Prostate gland (tissue), 2 donors: Measurements from ENCODE around the gene PDIA5. TPM values are rescaled to one million over a fixed set of nuclear protein-coding genes. Genes with fewer than 3 reads are reported as not detected.

Experiments
- DNase-seq: peaks from one replicate; pipeline ENCODE4 v3.0.0-alpha.2; 2019; ENCODE audit warnings: low spot score
- H3K27ac ChIP-seq, 2 donors: fragments of 200-600 bp; sonication (generic); 2 replicates each; pipeline ENCODE4 v1.5.1; 2017 to 2019
- H3K27me3 ChIP-seq: fragments of 200-600 bp; sonication (generic); replicated peaks from 2 replicates; pipeline ENCODE4 v1.5.1; 2019; ENCODE audit not compliant: insufficient read depth
- H3K36me3 ChIP-seq, 2 donors: fragments of 200-600 bp; sonication (generic); 1 replicate in 1 of 2; 2 replicates in 1 of 2; pipeline versions ENCODE4 v1.5.1 to v1.8.1; 2017 to 2019
- H3K4me1 ChIP-seq: fragments of 200-600 bp; sonication (generic); replicated peaks from 2 replicates; pipeline ENCODE4 v1.5.1; 2019
- H3K4me3 ChIP-seq, 2 donors: fragments of 200-600 bp; sonication (generic); 2 replicates each; pipeline ENCODE4 v1.5.1; 2017 to 2019
- H3K9me3 ChIP-seq: fragments of 200-600 bp; sonication (generic); 2 replicates; pipeline ENCODE4 v1.5.1; 2017
- CTCF ChIP-seq, 4 experiments: fragments of 200-600 bp in 2 of 4; fragments of 450-650 bp in 2 of 4; sonication (generic) in 2 of 4; IDR thresholded peaks; 1 replicate in 3 of 4; 2 replicates in 1 of 4; pipeline ENCODE4 v1.5.1; 2016 to 2019; ENCODE audit warnings: antibody characterized with exemption in 4 of 4, mild to moderate bottlenecking in 2 of 4, moderate library complexity in 2 of 4
- POLR2A ChIP-seq: fragments of 450-650 bp; IDR thresholded peaks from one replicate; pipeline ENCODE4 v1.6.1; 2016; ENCODE audit warnings: antibody characterized with exemption, mild to moderate bottlenecking
- POLR2AphosphoS5 ChIP-seq: sonication (generic); formaldehyde crosslinking; IDR thresholded peaks from one replicate; pipeline ENCODE4 v1.6.1; 2017; ENCODE audit warnings: antibody characterized with exemption
- WGBS: methylation state at CpG from one replicate; pipeline ENCODE4 v1.1.5; 2018; 5-methylcytosine and 5-hydroxymethylcytosine counted together
- intact Hi-C: fragments of 100-400 bp; cut with DNase I; formaldehyde crosslinking; loops from one replicate; pipeline ENCODE4 v1.14.2; 2022
- total RNA-seq, 2 donors: library from RNA; depleted of rRNA; stranded (reverse); fragments of >200 nt; gene quantifications; one replicate each; pipeline ENCODE4 v1.1.0, GENCODE V29; 2016

PDIA5 gene
- total RNA-seq, 2 donors from 2014 or later: 67.9 to 75.9 TPM

- Histone ChIP-seq H3K4me3 (no peak overlapping the region), H3K27me3 (no peaks in the 10 kb centered on the region), H3K27ac (no peak overlapping the region), H3K4me1 (no peaks in the 10 kb centered on the region), H3K9me3 (no peaks in the 10 kb centered on the region), H3K36me3 (peaks cover 0 to 3% of the 10 kb centered on the region in 2 donors)
- intact Hi-C loops: no loop called here
- DNase-seq: no peak
- no peak for TF ChIP-seq POLR2A
- TF ChIP-seq CTCF (IDR thresholded peaks at IDR 0.05): no peak
- TF ChIP-seq POLR2AphosphoS5: no peak
- WGBS: 74% methylated on average over 2 of the region's 2 CpGs
Observed at GRCh38 chr3:123102826-123103225, 36.0 kb downstream of the PDIA5 start.

- Histone ChIP-seq H3K4me3 (no peak overlapping the region), H3K36me3 (peaks cover 0 to 3% of the 10 kb centered on the region in 2 donors), H3K9me3 (no peaks in the 10 kb centered on the region), H3K27me3 (no peaks in the 10 kb centered on the region), H3K27ac (no peak overlapping the region), H3K4me1 (no peaks in the 10 kb centered on the region)
- no peak for DNase-seq
- 89% methylated on average over 3 of the region's 3 CpGs for WGBS
- TF ChIP-seq POLR2AphosphoS5 (no peak), POLR2A (no peak), CTCF (IDR thresholded peaks at IDR 0.05) (no peak)
- intact Hi-C loops: no loop called here
Observed at GRCh38 chr3:123104550-123104949, 37.7 kb downstream of the PDIA5 start.

GRCh38 chr3:123105201-123106189 lies 38.7 kb downstream of the PDIA5 start:
- TF ChIP-seq POLR2A (no peak), CTCF (IDR thresholded peaks at IDR 0.05) (no peak), POLR2AphosphoS5 (no peak)
- no peak for DNase-seq
- H3K27ac ChIP-seq: no peak overlapping the region
- 58% methylated on average over 12 of the region's 12 CpGs for WGBS
- intact Hi-C loops: no loop called here
- no peak overlapping the region for H3K4me3 ChIP-seq
- H3K4me1 ChIP-seq: no peaks in the 10 kb centered on the region
- peaks cover 0 to 3% of the 10 kb centered on the region in 2 donors for H3K36me3 ChIP-seq
- no peaks in the 10 kb centered on the region for H3K9me3 ChIP-seq
- no peaks in the 10 kb centered on the region for H3K27me3 ChIP-seq

GRCh38 chr3:123110282-123110975 lies 43.6 kb downstream of the PDIA5 start:
- intact Hi-C loops: no loop called here
- 87% methylated on average over 19 of the region's 19 CpGs for WGBS
- H3K4me3 ChIP-seq: no peak overlapping the region
- TF ChIP-seq POLR2A (no peak), CTCF (IDR thresholded peaks at IDR 0.05) (no peak), POLR2AphosphoS5 (no peak)
- no peaks in the 10 kb centered on the region for H3K9me3 ChIP-seq
- no peak overlapping the region for H3K27ac ChIP-seq
- H3K36me3 ChIP-seq: peaks cover 0 to 3% of the 10 kb centered on the region in 2 donors
- DNase-seq: no peak
- no peaks in the 10 kb centered on the region for H3K4me1 ChIP-seq
- no peaks in the 10 kb centered on the region for H3K27me3 ChIP-seq
